Mammary epithelial cell (primary cell): ENCODE measurements around the gene NBPF20.
"Not testable (repeated sequence)": the region's sequence is repeated elsewhere in the genome, so short reads cannot be mapped to it uniquely, and the experiment has no call there.

Experiments
- CTCF ChIP-seq, 2 donors: IDR thresholded peaks in 1 of 2; conservative IDR thresholded peaks in 1 of 2; 2 replicates each; pipeline ENCODE4 v1.5.1; 2011 to 2012; ENCODE audit warnings: inconsistent platforms in 2 of 2, low read length in 2 of 2, mild to moderate bottlenecking in 2 of 2, control low read depth in 1 of 2, low read depth in 1 of 2; ENCODE audit not compliant: insufficient read depth in 1 of 2; ENCODE audit errors: extremely low read depth in 1 of 2
- EZH2 ChIP-seq: IDR thresholded peaks from 2 replicates; pipeline ENCODE4 v1.6.1; 2012; ENCODE audit warnings: low read length, inconsistent platforms, borderline replicate concordance

- TF ChIP-seq CTCF (conservative IDR thresholded peaks at IDR 0.05 in 1 of 2, IDR thresholded peaks at IDR 0.05 in 1 of 2; ENCODE audit: extremely low read depth in 1 of 2, insufficient read depth in 1 of 2, low read depth in 1 of 2, low read length in 2 of 2); EZH2: not testable (repeated sequence)
Measured at GRCh38 chr1:145442340-145442739, 16.9 kb upstream of the NBPF20 start.
